ENCODE measurements around the gene HLA-DMA.

HLA-DMA gene

DNA sequence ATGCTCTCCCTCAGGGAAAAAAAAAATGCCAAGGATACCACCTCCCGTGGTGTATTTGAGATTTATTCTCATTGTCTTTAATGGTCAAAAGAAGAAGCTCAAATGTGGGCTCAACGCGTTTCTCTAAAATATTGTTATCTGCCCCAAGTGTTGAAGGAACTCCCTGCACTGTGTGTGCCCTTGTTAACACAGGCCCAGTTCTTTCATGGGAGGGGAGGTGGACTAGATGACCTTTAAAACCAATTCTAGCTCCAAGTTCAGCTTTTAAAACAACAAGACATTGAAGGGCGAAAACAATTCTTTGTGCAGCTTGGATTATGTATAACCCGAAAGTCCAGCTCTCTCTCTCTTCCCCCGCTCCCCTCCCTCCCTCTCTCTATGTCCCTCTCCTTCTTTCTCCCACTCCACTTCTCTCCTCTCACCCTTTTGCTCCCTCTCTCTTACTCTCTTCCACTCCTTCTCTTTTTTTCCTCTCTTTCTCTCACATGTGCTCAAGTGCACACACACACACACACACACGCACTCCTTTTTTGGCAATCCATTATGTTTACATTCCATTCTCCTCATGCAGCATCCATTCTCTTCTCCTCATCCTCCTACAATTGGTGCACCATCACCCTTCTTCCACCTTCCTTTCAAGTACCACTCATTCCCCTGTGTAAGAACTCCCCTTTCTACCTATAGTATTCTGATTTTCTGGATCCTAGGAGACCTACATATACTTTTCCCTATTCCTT, 20.6 kb downstream of the HLA-DMA start:
- no peak for DNase-seq
- Histone ChIP-seq H3K4me3 (no peak overlapping the region), H3K9me3 (no peaks in the 10 kb centered on the region), H3K36me3 (no peaks in the 10 kb centered on the region), H3K27me3 (no peaks in the 10 kb centered on the region), H3K4me1 (no peaks in the 10 kb centered on the region), H3K27ac (no peak overlapping the region)
- TF ChIP-seq, protein P1, sequence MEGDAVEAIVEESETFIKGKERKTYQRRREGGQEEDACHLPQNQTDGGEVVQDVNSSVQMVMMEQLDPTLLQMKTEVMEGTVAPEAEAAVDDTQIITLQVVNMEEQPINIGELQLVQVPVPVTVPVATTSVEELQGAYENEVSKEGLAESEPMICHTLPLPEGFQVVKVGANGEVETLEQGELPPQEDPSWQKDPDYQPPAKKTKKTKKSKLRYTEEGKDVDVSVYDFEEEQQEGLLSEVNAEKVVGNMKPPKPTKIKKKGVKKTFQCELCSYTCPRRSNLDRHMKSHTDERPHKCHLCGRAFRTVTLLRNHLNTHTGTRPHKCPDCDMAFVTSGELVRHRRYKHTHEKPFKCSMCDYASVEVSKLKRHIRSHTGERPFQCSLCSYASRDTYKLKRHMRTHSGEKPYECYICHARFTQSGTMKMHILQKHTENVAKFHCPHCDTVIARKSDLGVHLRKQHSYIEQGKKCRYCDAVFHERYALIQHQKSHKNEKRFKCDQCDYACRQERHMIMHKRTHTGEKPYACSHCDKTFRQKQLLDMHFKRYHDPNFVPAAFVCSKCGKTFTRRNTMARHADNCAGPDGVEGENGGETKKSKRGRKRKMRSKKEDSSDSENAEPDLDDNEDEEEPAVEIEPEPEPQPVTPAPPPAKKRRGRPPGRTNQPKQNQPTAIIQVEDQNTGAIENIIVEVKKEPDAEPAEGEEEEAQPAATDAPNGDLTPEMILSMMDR (IDR thresholded peaks at IDR 0.05) = no peak
- intact Hi-C loops (cut with DNase I; ENCODE audit: low total_unique reads) = loop anchor here (5.0 kb wide), 1 partner anchor 35 kb away; the partner anchor contains the start of gene BRD2

DNA sequence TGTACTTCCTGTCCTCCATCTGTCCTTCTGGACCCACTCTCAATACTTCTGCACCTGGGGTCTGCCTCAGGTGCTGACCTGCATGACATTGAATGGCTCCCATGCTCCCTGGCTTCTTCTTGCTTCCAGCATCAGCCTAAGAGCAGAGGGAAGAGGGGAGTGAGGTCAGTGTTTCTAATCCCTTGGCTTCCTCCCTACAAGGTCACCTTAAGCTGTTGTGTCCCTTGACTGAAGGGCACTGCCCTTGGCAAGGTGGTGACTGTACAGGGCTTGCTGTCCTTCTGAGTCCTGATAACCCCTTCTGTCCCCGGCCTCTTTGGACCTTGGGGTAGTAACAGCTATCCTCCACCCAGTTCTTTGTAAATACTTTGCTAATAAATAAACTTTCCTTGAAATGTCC, 21.7 kb downstream of the HLA-DMA start:
- Histone ChIP-seq H3K27me3 (no peaks in the 10 kb centered on the region), H3K4me3 (no peak overlapping the region), H3K36me3 (no peaks in the 10 kb centered on the region), H3K4me1 (no peaks in the 10 kb centered on the region), H3K9me3 (no peaks in the 10 kb centered on the region), H3K27ac (no peak overlapping the region)
- TF ChIP-seq, protein P1 (IDR thresholded peaks at IDR 0.05) = no peak
- intact Hi-C loops (cut with DNase I; ENCODE audit: low total_unique reads) = loop anchor here (5.0 kb wide), 1 partner anchor 36 kb away; the partner anchor contains the start of gene BRD2
- DNase-seq = no peak

DNA sequence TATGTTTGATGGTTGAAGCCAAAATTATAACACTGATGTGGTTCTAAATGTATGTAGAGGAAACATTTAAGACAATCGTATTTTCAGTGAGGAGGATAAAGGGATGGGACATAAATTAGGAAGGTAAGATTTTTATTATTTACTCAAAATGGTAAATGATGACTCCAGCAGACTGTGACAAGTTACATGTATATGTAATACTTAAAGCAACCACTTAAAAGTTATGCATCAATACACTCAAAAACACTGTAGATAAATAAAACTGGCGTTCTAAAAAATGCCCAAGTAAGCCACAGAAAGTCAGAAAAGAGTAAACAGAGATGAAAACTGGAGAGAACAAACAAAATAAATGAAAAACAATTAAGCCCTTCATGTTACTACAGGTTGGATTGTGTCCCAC, 30.8 kb downstream of the HLA-DMA start:
- H3K27me3 ChIP-seq = peaks cover 0 to 49% of the 10 kb centered on the region in 2 donors
- no peaks in the 10 kb centered on the region for H3K4me1 ChIP-seq
- no peak for DNase-seq
- TF ChIP-seq, protein P1 (IDR thresholded peaks at IDR 0.05) = no peak
- no peak overlapping the region for H3K4me3 ChIP-seq
- no peaks in the 10 kb centered on the region for H3K36me3 ChIP-seq
- no peak overlapping the region for H3K27ac ChIP-seq
- intact Hi-C loops (cut with DNase I; ENCODE audit: low total_unique reads) = no loop called here
- H3K9me3 ChIP-seq = no peaks in the 10 kb centered on the region

DNA sequence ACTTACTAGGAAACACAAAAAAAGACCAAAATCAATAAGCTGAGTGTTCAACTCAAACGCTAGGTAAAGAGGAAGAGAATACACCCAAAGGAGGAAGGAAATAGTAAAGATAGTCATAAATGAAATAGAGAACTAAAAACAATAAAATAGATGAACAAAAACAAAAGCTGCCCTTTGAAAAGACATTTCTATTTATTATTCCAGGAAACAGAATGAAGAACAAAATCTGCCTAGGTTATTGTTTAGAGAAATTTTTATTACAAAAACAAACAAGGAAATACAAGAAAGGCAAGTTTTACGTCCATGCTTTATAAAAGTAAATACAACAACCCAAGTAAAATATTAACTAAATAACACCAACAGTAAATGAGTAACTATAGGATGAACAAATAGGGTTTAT, 32.2 kb downstream of the HLA-DMA start:
- Histone ChIP-seq H3K27ac (no peak overlapping the region), H3K36me3 (no peaks in the 10 kb centered on the region), H3K4me3 (no peak overlapping the region), H3K4me1 (no peaks in the 10 kb centered on the region), H3K9me3 (no peaks in the 10 kb centered on the region), H3K27me3 (peaks cover 0 to 48% of the 10 kb centered on the region in 2 donors)
- intact Hi-C loops (cut with DNase I; ENCODE audit: low total_unique reads) = no loop called here
- DNase-seq = no peak
- TF ChIP-seq, protein P1 (IDR thresholded peaks at IDR 0.05) = no peak

DNA sequence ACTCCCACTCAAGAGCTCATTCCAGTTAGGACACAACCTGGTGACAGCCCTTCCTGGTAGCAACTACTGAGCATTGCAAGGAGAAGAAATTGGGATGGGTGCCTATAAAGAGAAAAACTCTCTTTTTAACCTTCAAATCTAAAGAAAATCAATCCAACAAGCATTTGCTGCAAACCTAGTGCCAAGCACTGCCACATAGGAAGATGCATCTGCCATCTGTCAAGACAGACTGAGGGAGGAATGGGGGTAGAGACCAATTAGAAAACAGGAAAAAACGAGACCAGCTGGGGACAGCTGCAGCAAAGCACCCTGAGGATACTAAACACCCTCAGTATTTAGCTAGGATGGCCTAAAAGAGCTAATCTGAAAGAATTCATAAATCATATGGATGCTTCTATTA, 39.9 kb downstream of the HLA-DMA start:
- peaks cover 0 to 18% of the 10 kb centered on the region in 2 donors for H3K27me3 ChIP-seq
- TF ChIP-seq, protein P1 (IDR thresholded peaks at IDR 0.05) = no peak
- DNase-seq = no peak
- H3K4me1 ChIP-seq = no peaks in the 10 kb centered on the region
- H3K36me3 ChIP-seq = no peaks in the 10 kb centered on the region
- intact Hi-C loops (cut with DNase I; ENCODE audit: low total_unique reads) = no loop called here
- H3K4me3 ChIP-seq = no peak overlapping the region
- no peak overlapping the region for H3K27ac ChIP-seq
- H3K9me3 ChIP-seq = no peaks in the 10 kb centered on the region

Measured in tibial artery (tissue), 4 donors.